Measurements from ENCODE around the gene PTPN22. TPM values are rescaled to one million over a fixed set of nuclear protein-coding genes. Genes with fewer than 3 reads are reported as not detected.

PTPN22 gene
- total RNA-seq, 1 experiment from 2014 or later, result not detected

DNA sequence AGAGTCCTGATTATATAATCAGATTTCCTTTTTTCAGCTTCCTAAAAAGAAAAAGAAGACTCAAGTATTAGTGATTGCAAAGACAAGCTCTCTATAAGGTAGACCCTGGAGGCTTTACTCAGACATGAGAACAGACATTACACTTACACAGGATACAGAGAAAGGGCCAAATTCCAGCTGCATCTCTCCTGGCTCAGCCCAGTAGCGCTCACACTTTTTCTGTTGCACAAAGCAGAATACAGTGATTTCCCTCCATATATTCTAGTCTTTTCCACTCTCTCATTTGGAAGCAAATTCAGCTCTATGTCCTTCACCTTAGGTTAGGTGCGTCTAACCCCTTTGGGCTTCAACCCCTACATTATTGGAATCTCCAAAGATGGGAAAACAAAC is 15.1 kb downstream of the PTPN22 start:
- DNase-seq (ENCODE audit: low spot score) (no peak), ATAC-seq (no peak)
- no peaks in the 10 kb centered on the region for H3K36me3 Mint-ChIP-seq
- ChIA-PET POLR2A (no interaction called here), CTCF (interaction anchor here (1.2 kb wide), 1 partner anchor 120 kb away, joined by 4 read pairs; no protein-coding TSS in a partner anchor)
- no peak overlapping the region for H3K27ac Mint-ChIP-seq
- no peaks in the 10 kb centered on the region; the same call in 1 of the 2 replicates for H3K27me3 Mint-ChIP-seq (ENCODE audit: low read depth)
- no peak overlapping the region for H3K4me3 Mint-ChIP-seq
- H3K9me3 Mint-ChIP-seq, result no peaks in the 10 kb centered on the region
- no peaks in the 10 kb centered on the region for H3K4me1 Mint-ChIP-seq
- TF ChIP-seq, protein P1, sequence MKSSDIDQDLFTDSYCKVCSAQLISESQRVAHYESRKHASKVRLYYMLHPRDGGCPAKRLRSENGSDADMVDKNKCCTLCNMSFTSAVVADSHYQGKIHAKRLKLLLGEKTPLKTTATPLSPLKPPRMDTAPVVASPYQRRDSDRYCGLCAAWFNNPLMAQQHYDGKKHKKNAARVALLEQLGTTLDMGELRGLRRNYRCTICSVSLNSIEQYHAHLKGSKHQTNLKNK (CRISPR knock-in tag; IDR thresholded peaks at IDR 0.05), result no peak
- TF ChIP-seq JUN (CRISPR knock-in tag; IDR thresholded peaks at IDR 0.05) (no peak), FOXK1 (CRISPR knock-in tag; IDR thresholded peaks at IDR 0.05) (no peak), JAZF1 (CRISPR knock-in tag; IDR thresholded peaks at IDR 0.05) (no peak), NFYB (CRISPR knock-in tag; conservative IDR thresholded peaks at IDR 0.05; ENCODE audit: low read depth) (no peak), SP1 (CRISPR knock-in tag; conservative IDR thresholded peaks at IDR 0.05) (no peak), ZNF138 (CRISPR knock-in tag; conservative IDR thresholded peaks at IDR 0.05) (no peak), RELA (CRISPR knock-in tag; IDR thresholded peaks at IDR 0.05; ENCODE audit: borderline replicate concordance) (no peak), MXD4 (CRISPR knock-in tag; IDR thresholded peaks at IDR 0.05; ENCODE audit: borderline replicate concordance) (no peak), ARID4B (CRISPR knock-in tag; IDR thresholded peaks at IDR 0.05; ENCODE audit: borderline replicate concordance) (no peak), GTF2I (CRISPR knock-in tag; conservative IDR thresholded peaks at IDR 0.05) (no peak), NR3C1 (CRISPR knock-in tag; conservative IDR thresholded peaks at IDR 0.05; ENCODE audit: low read depth) (no peak), E2F4 (CRISPR knock-in tag; IDR thresholded peaks at IDR 0.05; ENCODE audit: borderline replicate concordance, low read depth) (no peak), GABPB1 (CRISPR knock-in tag; IDR thresholded peaks at IDR 0.05) (no peak), ERG (CRISPR knock-in tag; IDR thresholded peaks at IDR 0.05) (no peak), NFE2L1 (CRISPR knock-in tag; IDR thresholded peaks at IDR 0.05) (no peak), ZNF317 (CRISPR knock-in tag; IDR thresholded peaks at IDR 0.05; ENCODE audit: borderline replicate concordance, low read depth) (no peak)
- TF ChIP-seq, protein P2, sequence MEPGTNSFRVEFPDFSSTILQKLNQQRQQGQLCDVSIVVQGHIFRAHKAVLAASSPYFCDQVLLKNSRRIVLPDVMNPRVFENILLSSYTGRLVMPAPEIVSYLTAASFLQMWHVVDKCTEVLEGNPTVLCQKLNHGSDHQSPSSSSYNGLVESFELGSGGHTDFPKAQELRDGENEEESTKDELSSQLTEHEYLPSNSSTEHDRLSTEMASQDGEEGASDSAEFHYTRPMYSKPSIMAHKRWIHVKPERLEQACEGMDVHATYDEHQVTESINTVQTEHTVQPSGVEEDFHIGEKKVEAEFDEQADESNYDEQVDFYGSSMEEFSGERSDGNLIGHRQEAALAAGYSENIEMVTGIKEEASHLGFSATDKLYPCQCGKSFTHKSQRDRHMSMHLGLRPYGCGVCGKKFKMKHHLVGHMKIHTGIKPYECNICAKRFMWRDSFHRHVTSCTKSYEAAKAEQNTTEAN (CRISPR knock-in tag; IDR thresholded peaks at IDR 0.05), result no peak
- TF ChIP-seq, protein P3, sequence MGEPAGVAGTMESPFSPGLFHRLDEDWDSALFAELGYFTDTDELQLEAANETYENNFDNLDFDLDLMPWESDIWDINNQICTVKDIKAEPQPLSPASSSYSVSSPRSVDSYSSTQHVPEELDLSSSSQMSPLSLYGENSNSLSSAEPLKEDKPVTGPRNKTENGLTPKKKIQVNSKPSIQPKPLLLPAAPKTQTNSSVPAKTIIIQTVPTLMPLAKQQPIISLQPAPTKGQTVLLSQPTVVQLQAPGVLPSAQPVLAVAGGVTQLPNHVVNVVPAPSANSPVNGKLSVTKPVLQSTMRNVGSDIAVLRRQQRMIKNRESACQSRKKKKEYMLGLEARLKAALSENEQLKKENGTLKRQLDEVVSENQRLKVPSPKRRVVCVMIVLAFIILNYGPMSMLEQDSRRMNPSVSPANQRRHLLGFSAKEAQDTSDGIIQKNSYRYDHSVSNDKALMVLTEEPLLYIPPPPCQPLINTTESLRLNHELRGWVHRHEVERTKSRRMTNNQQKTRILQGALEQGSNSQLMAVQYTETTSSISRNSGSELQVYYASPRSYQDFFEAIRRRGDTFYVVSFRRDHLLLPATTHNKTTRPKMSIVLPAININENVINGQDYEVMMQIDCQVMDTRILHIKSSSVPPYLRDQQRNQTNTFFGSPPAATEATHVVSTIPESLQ (CRISPR knock-in tag; IDR thresholded peaks at IDR 0.05), result no peak
- TF ChIP-seq, protein P4, sequence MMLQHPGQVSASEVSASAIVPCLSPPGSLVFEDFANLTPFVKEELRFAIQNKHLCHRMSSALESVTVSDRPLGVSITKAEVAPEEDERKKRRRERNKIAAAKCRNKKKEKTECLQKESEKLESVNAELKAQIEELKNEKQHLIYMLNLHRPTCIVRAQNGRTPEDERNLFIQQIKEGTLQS (CRISPR knock-in tag; conservative IDR thresholded peaks at IDR 0.05), result no peak

Data from WTC11 (cell line).